IPS DF 4.7 (cell line): Measurements from ENCODE around the gene ZNF341.

Experiments
- DNase-seq: peaks from one replicate; pipeline ENCODE4 v3.0.0-alpha.2; 2013; ENCODE audit warnings: low spot score; ENCODE audit errors: extremely low read depth

The ZNF341 gene

DNA sequence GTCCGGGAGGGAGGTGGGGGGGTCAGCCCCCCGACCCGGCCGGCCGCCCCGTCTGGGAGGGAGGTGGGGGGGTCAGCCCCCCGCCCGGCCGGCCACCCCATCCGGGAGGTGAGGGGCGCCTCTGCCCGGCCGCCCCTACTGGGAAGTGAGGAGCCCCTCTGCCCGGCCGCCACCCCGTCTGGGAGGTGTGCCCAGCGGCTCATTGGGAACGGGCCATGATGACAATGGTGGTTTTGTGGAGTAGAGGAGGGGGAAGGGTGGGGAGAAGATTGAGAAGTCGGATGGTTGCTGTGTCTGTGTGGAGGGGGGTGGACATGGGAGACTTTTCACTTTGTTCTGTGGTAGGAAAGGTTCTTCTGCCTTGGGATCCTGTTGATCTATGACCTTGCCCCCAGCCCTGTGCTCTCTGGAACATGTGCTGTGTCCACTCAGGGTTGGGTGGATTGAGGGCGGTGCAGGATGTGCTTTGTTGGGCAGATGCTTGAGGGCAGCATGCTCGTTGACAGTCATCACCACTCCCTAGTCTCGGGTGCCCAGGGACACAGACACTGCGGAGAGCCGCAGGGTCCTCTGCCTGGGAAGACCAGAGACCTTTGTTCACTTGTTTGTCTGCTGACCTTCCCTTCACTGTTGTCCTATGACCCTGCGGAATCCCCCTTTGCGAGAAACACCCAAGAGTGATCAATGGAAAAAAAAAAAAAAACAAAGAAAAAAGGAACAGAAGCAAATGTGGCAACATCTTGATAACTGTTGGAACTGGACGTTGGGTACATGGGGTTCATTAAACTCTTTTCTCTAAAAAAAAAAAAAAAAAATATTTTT is 30.0 kb upstream of the ZNF341 start:
- no peak for DNase-seq

DNA sequence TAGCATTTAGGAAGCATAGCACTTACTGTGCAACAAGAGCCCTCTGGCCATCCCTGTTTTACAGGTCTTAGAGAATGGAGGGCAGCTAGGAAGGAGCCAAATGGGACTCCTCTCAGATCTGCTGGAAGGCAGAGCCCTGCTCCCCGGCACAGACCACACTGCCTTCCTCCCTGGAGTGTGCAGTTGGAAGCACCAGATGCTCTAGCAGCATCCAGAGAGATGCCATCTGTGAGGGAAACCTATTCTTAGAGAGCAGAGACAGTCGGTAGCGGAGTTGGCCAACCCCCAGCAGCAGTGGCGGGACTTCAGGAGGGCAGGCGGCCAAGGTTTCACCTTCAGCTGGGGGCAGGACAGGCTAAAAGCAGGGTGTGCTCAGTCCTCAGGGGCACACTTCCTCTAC is 28.9 kb upstream of the ZNF341 start:
- DNase-seq, result no peak

DNA sequence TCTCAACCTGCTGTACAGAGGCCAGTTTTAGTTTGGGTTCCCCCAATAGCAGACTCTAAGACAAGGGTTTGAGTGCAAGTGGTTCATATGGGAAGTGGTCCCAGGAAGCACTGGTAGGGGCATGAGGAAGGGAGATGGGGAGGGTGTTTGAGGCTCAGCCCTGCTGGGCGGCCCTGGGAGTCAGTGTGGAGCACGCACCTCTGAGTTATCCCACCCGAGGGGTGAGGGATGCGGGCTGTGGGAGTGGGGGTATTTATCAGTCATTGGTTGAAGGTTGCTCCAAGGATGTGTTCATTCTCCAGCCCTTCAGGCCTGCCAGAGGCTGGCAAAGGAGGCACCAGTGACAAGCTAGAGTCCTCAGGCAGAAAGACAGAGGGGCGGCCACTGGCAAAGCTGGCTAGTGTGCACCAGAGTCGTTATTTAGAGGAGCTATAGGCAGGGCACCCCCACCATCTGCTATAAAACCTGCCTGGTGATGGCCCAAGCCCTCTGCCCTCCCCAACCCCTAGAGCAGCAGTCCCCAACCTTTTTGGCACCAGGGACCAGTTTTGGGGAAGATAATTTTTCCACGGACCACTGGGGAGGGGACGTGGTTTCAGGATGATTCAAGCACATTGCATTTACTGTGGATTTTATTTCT is 28.2 kb upstream of the ZNF341 start:
- DNase-seq, result no peak

DNA sequence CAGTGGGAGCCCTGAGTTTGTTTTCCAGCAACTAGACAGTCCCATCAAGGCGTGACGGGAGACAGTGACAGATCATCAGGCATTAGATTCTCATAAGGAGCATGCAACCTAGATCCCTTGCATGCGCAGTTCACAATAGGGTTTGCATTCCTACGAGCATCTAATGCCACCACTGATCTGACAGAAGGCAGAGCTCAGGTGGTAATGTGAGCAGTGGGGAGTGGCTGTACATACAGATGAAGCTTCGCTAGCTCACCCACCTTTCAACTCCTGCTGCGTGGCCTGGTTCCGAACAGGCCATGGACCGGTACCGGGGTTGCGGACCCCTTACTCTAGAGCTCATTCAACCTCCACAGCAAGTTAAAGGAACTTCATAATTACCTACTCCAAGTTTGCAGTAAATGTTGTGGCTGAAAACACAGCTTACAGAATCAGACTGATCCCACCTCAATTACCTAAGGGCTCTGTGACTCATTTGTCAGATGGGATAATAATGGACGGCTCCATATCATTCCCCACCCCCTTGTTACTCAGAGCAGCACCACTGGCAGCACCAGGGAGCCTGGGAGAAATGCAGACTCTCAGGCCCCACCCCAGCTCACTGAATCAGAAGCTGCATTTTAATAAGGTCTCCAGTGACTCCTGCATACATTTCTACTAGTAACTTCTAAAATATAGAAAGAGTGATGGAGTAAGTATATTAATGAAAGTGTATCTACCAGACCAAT is 27.4 kb upstream of the ZNF341 start:
- no peak for DNase-seq

DNA sequence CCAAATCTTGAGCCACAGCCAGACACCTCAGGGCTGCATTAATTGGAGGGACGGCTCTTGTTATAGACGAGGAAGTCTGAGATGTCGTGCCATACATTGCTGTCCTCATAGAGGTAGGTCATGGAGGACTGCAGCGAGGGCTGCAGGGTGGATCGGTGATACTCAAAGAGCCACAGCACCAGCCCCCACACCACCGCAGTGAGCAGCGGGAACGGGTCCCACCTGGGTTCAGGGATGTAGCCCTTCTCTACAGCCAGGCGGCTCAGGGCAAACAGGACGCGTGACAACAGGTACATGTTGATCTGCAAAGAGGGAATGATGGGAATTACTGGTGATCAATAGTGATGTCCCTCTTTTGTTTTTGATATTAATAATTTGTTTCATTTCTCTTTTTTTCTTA is 24.1 kb upstream of the ZNF341 start:
- no peak for DNase-seq

DNA sequence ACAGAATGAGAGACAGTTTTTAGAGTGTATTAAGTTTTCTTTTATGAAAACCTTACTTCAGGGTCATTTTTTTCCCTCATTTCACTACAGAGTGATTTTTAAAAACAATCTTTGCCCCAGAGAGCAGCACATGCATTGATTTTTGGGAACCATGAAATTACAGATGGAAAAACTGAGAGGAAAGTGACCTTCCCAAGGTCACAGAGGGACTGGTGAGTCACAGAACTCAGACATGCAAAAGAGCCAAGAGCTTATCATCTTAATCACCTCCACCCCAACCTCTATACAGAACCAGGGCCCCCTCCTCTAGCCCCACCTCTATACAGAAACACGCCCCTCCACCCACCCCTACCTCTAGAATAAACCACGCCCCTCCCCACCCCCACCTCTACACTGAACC is 22.4 kb upstream of the ZNF341 start:
- DNase-seq, result no peak

DNA sequence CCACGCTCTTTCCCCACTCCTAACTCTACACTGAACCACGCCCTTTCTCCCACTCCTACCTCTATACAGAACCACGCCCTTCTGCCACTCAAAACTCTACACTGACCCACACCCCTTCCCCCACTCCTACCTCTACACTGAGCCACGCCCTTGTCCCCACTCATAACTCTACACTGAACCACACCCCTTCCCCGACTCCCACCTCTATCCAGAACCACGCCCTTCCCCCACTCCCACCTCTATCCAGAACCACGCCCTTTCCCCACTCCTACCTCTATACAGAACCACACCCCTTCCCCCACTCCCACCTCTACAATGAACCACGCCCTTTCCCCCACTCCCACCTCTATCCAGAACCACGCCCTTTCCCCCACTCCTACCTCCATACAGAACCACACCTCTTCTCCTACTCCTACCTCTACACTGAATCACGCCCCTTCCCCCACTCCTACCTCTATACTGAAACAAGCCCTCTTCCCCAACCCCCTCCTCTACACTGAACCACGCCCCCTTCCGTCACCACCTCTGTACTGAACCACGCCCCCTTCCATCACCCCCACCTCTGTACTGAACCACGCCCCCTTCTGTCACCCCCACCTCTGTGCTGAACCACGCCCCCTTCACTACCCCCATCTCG is 21.8 kb upstream of the ZNF341 start:
- DNase-seq, result no peak

DNA sequence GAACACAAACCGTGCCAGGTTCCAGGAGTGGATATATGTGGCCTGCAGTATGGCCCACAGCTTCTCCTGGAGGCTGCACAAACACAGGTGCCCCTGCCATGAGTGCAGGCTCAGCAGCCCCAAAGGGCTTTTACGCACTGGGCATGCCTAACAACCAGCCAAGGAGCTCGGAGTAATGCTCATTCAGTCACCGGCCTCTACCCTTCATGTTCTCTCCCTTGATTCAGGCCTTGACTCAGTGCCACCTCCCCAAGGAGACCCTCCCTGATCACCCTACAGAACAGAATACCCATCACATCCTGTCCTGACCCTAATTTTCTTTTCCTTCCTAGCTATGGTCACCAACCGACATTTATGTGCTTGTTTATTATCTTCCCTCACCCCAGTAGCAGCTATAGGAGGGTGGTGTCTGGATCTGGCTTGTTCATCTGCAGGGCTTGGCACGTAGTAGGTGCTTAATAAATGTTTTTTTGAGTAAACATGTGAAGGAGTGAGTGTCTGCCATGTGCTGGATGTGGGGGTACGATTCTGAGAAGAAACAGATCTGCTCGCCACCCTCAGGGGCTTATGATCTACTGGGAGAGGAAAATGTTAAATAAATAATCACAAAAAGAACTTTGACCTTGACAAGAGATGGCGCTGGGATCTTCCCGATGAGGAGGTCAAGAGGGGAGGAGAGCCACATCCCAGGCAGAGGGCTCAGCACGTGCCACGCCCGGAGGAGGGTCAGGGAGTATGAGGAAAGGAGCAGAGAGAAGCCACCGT is 20.9 kb upstream of the ZNF341 start:
- DNase-seq, result no peak

DNA sequence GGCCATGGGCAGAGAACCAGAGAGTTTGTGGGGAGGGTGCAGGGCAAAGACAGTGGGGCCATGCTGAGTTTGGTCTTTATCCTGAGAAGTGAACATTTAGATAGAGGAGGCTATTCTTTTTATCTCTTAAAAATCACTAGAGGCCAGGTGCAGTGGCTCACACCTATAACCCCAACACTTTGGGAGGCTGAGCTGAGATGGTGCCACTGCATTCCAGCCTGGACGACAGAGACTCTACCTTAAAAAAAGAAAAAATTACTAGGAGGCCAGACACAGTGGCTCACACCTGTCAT is 20.4 kb upstream of the ZNF341 start:
- DNase-seq, result no peak

DNA sequence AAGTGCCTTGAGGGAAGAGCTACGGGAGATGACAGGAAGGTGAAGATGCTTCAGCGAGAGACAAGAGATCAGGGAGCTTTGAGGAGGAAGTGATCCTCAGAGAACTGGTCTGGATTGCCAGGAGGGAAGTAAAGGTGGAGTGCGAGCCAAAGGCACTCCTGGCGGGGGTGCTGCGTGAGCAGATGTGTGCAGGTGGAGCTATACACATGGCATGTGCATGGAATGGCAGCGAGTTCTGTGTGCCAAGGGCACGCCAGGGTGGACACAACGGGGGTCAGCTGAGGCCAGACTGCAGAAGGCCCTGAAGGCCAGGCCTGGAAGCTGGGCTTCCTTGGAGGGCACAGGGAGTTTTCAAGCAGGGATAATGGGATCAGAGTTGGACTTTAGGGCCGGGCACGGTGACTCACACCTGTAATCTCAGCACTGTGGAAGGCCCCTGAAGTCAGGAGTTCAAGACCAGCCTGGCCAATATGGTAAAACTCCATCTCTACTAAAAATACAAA is 17.9 kb upstream of the ZNF341 start:
- no peak for DNase-seq

DNA sequence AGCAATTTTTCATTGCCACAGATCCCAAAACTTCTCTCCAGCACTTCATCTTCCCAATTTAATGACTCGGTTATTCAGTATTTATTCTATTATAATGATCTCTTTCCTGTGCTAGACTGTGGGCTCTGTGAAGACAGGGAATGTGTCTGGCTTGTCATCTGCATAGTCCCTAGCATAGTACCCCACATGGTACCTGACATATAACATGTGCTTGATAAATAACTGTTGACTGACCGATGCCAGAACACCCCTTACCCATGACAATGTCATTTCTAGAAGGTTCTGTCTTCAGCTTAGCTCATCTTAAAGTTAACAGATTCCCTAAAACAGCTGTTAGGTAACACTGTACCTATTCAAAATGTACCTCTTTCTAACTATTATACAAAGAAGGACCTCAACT is 15.3 kb upstream of the ZNF341 start:
- DNase-seq, result no peak

DNA sequence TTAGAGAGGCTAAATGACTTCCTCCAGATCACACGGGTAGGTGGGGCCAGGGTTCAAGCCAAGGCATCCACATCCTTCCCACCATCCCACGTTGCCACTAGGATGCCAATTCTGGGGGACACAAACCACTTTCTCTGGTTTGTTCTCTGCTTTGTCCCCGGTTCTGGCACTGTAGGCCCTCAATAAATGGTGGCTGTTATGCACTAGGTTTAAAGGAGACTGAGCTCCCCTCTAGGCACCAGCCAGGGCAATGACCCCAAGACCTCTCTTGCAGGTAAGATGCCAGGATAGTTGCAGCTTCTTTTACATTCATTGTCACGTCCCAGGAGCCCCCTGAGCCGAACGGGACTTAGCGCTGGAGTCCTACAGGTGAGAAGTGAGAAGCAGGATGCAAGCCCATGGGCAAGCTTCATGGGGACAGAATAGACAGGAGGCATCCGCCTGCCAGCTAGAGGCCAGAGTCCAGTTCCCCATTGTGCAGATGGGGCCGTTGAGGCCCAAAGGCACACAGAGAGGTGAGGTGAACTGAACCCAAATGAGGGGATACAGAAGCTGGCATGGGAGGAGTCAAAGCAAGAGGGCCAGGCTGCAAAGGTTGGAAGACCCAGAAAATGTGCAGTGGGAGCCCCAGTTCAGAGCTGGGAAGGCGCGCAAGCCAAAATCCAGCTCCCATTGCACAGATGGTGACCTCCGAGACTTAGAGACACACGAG is 12.4 kb upstream of the ZNF341 start:
- no peak for DNase-seq

DNA sequence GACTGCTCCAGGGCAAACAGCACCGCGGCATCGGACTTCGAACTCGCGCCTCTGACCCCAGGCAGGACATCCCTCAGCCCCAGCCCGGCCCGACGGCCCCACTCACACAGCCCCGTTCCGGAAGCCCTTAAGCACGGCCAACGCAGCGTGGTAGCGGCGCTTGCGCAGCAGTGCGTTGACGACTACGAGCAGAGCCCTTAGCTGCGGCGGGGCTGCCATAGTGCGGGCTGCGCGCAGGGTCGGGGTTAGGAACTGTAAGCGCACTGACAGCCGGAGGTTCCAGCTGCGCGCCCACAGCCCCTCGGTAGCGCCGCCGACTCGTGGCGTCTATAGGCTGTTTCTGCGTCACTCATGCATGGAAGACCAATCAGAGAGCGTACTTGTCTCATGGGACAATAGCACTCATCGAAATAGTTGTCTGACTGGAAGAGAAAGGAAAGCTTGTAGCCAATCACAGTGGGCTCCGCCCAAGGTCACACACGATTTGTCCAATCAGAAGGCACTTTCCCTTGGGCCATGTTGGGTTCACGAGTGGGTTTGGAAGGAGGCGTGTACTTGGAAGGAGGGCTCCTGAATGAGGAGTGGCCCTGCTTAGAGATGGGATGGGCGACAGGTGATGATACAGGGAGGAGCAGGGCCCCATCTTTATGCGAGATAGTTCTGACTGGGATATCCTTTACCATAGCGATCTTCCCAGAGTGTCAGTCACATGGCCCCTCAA is 11.6 kb upstream of the ZNF341 start, which contains the start of gene PXMP4:
PXMP4 (minus strand) TSS at position 322 of the 721 bp plus-strand sequence; CDS start at position 219, 103 bp downstream.
- DNase-seq, result peak; percentile 99

DNA sequence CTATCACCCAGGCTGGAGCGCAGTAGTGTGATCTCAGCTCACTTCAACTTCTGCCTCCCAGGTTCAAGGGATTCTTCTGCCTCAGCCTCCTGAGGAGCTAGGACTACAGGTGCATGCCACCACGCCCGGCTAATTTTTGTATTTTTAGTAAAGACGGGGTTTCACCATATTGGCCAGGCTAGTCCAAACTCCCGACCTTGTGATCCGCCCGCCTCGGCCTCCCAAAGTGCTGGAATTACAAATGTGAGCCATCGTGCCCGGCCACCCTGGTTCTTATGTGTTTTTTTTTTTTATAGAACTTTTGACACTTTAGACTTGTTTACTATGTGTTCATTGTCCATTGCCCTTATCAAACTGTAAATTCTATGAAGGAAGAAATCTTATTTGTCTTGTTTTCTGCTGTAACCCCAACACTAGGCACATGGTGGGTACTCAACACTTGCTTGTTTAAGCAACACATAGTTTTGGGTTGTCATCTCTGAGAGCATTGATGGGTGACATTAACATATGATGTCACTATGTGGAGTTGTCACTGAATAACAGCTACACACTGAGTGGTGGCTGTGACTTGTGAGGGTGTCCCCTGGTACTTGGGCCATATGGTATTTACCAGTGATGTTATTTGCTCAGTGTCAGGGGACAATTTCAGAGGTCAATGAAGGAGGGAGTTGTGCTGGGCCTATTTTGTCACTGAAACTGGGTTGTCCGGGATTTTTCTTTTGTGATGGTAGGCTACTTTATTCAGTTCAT is 10.2 kb upstream of the ZNF341 start:
- no peak for DNase-seq

DNA sequence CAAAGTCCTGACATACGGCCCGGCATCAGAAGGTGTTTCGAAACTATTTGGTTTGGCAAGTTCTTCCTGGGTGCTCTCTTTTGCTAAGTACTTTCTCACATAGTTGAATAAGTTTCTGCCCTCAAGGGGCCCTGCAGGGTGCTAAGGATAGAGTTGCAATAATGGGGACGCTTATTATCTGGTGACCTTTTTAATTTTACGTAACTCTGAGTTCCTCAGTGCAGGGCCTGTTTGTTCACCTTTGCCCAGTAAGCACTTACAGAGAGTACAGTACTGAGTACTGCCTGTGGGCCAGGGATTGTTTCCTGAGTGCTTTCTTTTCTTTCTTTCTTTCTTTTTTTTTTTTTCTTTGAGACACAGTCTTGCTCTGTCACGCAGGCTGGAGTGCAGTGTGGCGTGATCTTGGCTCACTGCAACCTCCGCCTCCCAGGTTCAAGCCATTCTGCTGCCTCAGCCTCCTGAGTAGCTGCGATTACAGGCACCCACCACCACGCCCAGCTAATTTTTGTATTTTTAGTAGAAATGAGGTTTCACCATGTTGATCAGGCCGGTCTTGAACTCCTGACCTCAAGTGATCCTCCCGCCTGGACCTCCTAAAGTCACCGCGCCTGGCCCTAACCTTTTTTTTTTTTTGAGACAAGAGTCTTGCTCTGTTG is 7.2 kb upstream of the ZNF341 start:
- no peak for DNase-seq

DNA sequence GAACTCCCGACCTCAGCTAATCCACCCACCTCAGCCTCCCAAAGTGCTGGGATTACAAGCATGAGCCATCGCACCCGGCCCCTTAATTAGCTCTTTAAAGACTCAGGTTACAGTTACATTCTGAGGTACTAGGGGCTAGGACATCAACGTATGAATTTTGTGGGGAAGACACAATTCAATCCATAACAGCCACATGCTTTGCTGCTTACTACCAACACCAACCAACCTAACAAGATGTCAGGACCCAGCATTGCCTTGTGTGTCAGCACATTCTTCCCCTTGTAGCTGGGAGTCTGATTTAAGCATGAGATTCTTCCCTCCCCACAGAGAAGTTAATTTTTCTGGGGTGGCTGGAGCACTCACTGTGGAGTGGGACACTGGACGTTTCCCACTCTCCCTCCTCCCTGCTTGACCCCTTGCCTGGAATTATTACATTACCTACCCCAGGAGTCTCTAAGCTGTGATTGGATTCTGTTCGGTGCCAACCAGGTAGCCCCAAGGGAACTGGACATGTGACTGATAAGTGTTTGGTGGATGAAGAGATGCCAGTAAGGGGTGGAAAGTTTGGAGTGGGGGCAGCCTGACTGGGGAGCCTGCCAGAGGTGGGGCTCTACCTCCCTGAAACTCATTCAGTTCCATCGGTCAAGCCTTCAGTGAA is 6.1 kb upstream of the ZNF341 start:
- DNase-seq, result no peak

DNA sequence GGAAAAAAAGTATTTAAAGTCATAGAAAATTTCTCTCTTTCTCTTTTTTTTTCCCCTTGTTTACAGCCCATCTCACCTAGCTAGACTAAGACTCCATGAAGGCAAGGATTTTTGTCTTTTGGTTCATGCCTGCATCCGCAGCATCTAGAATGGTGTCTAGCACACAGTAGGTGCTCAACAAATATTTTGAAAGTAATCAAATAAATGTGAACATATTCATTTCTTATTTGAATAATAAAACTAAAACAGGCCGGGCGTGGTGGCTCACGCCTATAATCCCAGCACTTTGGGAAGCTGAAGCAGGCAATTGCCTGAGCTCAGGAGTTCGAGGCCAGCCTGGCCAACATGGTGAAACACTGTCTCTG is 4.7 kb upstream of the ZNF341 start:
- DNase-seq, result no peak

DNA sequence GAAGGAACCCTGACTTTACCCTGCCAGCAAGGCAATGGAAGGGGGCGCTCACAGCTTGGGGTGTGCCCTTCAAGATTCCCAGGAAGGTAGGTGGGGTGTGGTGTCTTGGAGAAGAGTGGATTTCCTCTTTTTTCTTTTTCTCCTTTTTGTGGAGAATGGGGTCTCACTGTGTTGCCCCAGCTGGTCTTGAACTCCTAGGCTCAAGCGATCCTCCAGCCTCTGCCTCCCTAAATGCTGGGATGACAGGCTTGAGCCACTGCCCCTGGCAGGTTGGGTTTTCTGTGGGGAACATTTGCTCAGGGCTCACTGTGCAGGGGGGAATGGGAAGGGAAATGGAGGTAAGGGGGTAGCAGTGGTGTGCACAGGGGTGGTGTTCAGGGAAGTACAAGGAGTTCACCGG is 4.0 kb upstream of the ZNF341 start:
- DNase-seq, result no peak
